CD8-positive, alpha-beta memory T cell (primary cell): ENCODE data around the gene EXOC4. TPM values are rescaled to one million over a fixed set of nuclear protein-coding genes. Genes with fewer than 3 reads are reported as not detected.

Source experiments
- CTCF ChIA-PET: fragments of 350-600 bp; sonication (Branson Sonifier 250); formaldehyde crosslinking; loops from one replicate; lab custom pipeline; 2021; ENCODE audit warnings: antibody characterized with exemption; lab: Charles Lee
- POLR2A ChIA-PET: fragments of 350-600 bp; sonication (Branson Sonifier 250); formaldehyde crosslinking; loops from one replicate; lab custom pipeline; 2021; ENCODE audit warnings: antibody characterized with exemption; lab: Charles Lee
- DNase-seq, 5 donors: peaks; one replicate each; pipeline versions ENCODE4 v3.0.0 to v3.0.0-alpha.2; 2020 to 2022; ENCODE audit warnings: mixed read lengths in 1 of 5
- H3K27ac ChIP-seq: one replicate; pipeline ENCODE4 v1.7.0; 2013; ENCODE audit warnings: low read depth, mild to moderate bottlenecking, low read length, moderate library complexity
- H3K27me3 ChIP-seq: 2 replicates; pipeline ENCODE4 v1.7.0; 2013; ENCODE audit warnings: low read length, mild to moderate bottlenecking; ENCODE audit not compliant: insufficient read depth, poor library complexity, severe bottlenecking
- H3K36me3 ChIP-seq: 2 replicates; pipeline ENCODE4 v1.7.0; 2013; ENCODE audit warnings: mild to moderate bottlenecking, low read length, moderate library complexity; ENCODE audit not compliant: insufficient read depth
- H3K4me1 ChIP-seq: 2 replicates; pipeline ENCODE4 v1.7.0; 2013; ENCODE audit warnings: mild to moderate bottlenecking, low read length, moderate library complexity; ENCODE audit not compliant: insufficient read depth
- H3K4me3 ChIP-seq: 2 replicates; pipeline ENCODE4 v1.7.0; 2013; ENCODE audit warnings: mild to moderate bottlenecking, low read length
- H3K9me3 ChIP-seq: 2 replicates; pipeline ENCODE4 v1.7.0; 2013; ENCODE audit warnings: mild to moderate bottlenecking, low read length
- H3K27ac Mint-ChIP-seq, 8 donors: one replicate each; pipeline ENCODE4 v1.8.0; 2020 to 2021; ENCODE audit warnings: mixed read lengths in 8 of 8, mild to moderate bottlenecking in 6 of 8, inconsistent platforms in 3 of 8, moderate library complexity in 3 of 8
- H3K27me3 Mint-ChIP-seq, 2 donors: one replicate each; pipeline ENCODE4 v1.8.0; 2020 to 2021; ENCODE audit warnings: mixed read lengths in 2 of 2, mild to moderate bottlenecking in 1 of 2, moderate library complexity in 1 of 2
- H3K36me3 Mint-ChIP-seq, 3 donors: one replicate each; pipeline ENCODE4 v1.8.0; 2020 to 2021; ENCODE audit warnings: mixed read lengths in 3 of 3, inconsistent platforms in 1 of 3, mild to moderate bottlenecking in 1 of 3
- H3K4me1 Mint-ChIP-seq, 3 donors: one replicate each; pipeline ENCODE4 v1.8.0; 2020 to 2021; ENCODE audit warnings: mixed read lengths in 3 of 3, inconsistent platforms in 1 of 3, mild to moderate bottlenecking in 1 of 3
- H3K4me3 Mint-ChIP-seq, 7 donors: one replicate each; pipeline ENCODE4 v1.8.0; 2020 to 2021; ENCODE audit warnings: mixed read lengths in 7 of 7, mild to moderate bottlenecking in 6 of 7, moderate library complexity in 4 of 7, inconsistent platforms in 2 of 7
- H3K9me3 Mint-ChIP-seq, 5 donors: one replicate each; pipeline ENCODE4 v1.8.0; 2020 to 2022; ENCODE audit warnings: mixed read lengths in 5 of 5, mild to moderate bottlenecking in 3 of 5, moderate library complexity in 2 of 5, inconsistent platforms in 1 of 5
- polyA plus RNA-seq: library from polyadenylated mRNA; unstranded; fragments of 300-500 nt; fragmentation: Illumina TruSeq; gene quantifications from one replicate; pipeline ENCODE4 v1.2.3, GENCODE V29; 2021
- total RNA-seq, 2 experiments: library from RNA; stranded (reverse); gene quantifications; one replicate each; pipeline ENCODE4 v1.2.3, GENCODE V29; 2021

The EXOC4 gene
- total and polyA plus RNA-seq, 3 experiments from 2014 or later: 34.5 to 53.2 (median 50.3) TPM

- no peaks in the 10 kb centered on the region for H3K36me3 ChIP-seq
- no peak overlapping the region for H3K27ac ChIP-seq
- no peak overlapping the region for H3K4me3 ChIP-seq
- H3K4me1 ChIP-seq: no peaks in the 10 kb centered on the region
- peak in 1 of 5 donors; percentile 1 for DNase-seq
- Mint-ChIP-seq H3K36me3 (peaks cover 24 to 44% (median 28%) of the 10 kb centered on the region in 3 donors), H3K27me3 (no peaks in the 10 kb centered on the region), H3K27ac (peak overlapping the region in 3 of 8 donors; percentile 25 to 89 (median 46)), H3K9me3 (no peaks in the 10 kb centered on the region), H3K4me3 (no peak overlapping the region), H3K4me1 (no peaks in the 10 kb centered on the region)
- POLR2A ChIA-PET: no interaction called here
- CTCF ChIA-PET: no interaction called here
- no peaks in the 10 kb centered on the region for H3K9me3 ChIP-seq
- no peaks in the 10 kb centered on the region for H3K27me3 ChIP-seq
These were observed 571.3 kb downstream of the EXOC4 start for GRCh38 chr7:133824132-133824531.

GRCh38 chr7:133827707-133828623, 575.1 kb downstream of the EXOC4 start:
- Histone ChIP-seq H3K27ac (no peak overlapping the region), H3K27me3 (no peaks in the 10 kb centered on the region), H3K36me3 (no peaks in the 10 kb centered on the region), H3K4me3 (no peak overlapping the region), H3K4me1 (no peaks in the 10 kb centered on the region), H3K9me3 (no peaks in the 10 kb centered on the region)
- Mint-ChIP-seq H3K9me3 (peaks cover 10 to 15% (median 13%) of the 10 kb centered on the region in 5 donors), H3K36me3 (peaks cover 20 to 35% (median 22%) of the 10 kb centered on the region in 3 donors), H3K4me1 (no peaks in the 10 kb centered on the region), H3K27ac (no peak overlapping the region), H3K4me3 (no peak overlapping the region), H3K27me3 (no peaks in the 10 kb centered on the region)
- ChIA-PET POLR2A (no interaction called here), CTCF (no interaction called here)
- no peak for DNase-seq

- Mint-ChIP-seq H3K9me3 (peaks cover 10 to 15% (median 13%) of the 10 kb centered on the region in 5 donors), H3K36me3 (peaks cover 16 to 31% (median 24%) of the 10 kb centered on the region in 3 donors), H3K27me3 (no peaks in the 10 kb centered on the region), H3K4me1 (no peaks in the 10 kb centered on the region), H3K4me3 (no peak overlapping the region), H3K27ac (no peak overlapping the region)
- ChIA-PET CTCF (no interaction called here), POLR2A (no interaction called here)
- no peak for DNase-seq
- no peaks in the 10 kb centered on the region for H3K27me3 ChIP-seq
- no peaks in the 10 kb centered on the region for H3K4me1 ChIP-seq
- no peak overlapping the region for H3K27ac ChIP-seq
- H3K9me3 ChIP-seq: no peaks in the 10 kb centered on the region
- H3K4me3 ChIP-seq: no peak overlapping the region
- H3K36me3 ChIP-seq: no peaks in the 10 kb centered on the region
These were observed 576.0 kb downstream of the EXOC4 start for GRCh38 chr7:133828906-133829305.

GRCh38 chr7:133829336-133829897, 576.5 kb downstream of the EXOC4 start:
- Mint-ChIP-seq H3K27ac (no peak overlapping the region), H3K4me1 (no peaks in the 10 kb centered on the region), H3K9me3 (peaks cover 10 to 15% (median 13%) of the 10 kb centered on the region in 5 donors), H3K4me3 (no peak overlapping the region), H3K36me3 (peaks cover 13 to 28% (median 20%) of the 10 kb centered on the region in 3 donors), H3K27me3 (no peaks in the 10 kb centered on the region)
- CTCF ChIA-PET: no interaction called here
- POLR2A ChIA-PET: no interaction called here
- no peaks in the 10 kb centered on the region for H3K27me3 ChIP-seq
- H3K36me3 ChIP-seq: no peaks in the 10 kb centered on the region
- DNase-seq: no peak
- no peak overlapping the region for H3K27ac ChIP-seq
- H3K4me3 ChIP-seq: no peak overlapping the region
- no peaks in the 10 kb centered on the region for H3K9me3 ChIP-seq
- no peaks in the 10 kb centered on the region for H3K4me1 ChIP-seq

- no peaks in the 10 kb centered on the region for H3K27me3 Mint-ChIP-seq
These were observed 577.2 kb downstream of the EXOC4 start for GRCh38 chr7:133830081-133830480.

GRCh38 chr7:133836666-133837065, 583.8 kb downstream of the EXOC4 start:
- no peak for DNase-seq
- ChIA-PET CTCF (no interaction called here), POLR2A (no interaction called here)
- Mint-ChIP-seq H3K36me3 (peaks cover 11 to 28% (median 16%) of the 10 kb centered on the region in 3 donors), H3K4me1 (peaks cover 0 to 6% (median 0%) of the 10 kb centered on the region in 3 donors), H3K27ac (no peak overlapping the region), H3K9me3 (peaks cover 7 to 11% (median 9%) of the 10 kb centered on the region in 5 donors), H3K4me3 (no peak overlapping the region), H3K27me3 (no peaks in the 10 kb centered on the region)
- Histone ChIP-seq H3K4me3 (no peak overlapping the region), H3K27me3 (no peaks in the 10 kb centered on the region), H3K27ac (no peak overlapping the region), H3K9me3 (no peaks in the 10 kb centered on the region), H3K36me3 (no peaks in the 10 kb centered on the region), H3K4me1 (no peaks in the 10 kb centered on the region)

More at GRCh38 chr7:133830081-133830480, 577.2 kb downstream of the EXOC4 start:
- no peaks in the 10 kb centered on the region for H3K4me1 Mint-ChIP-seq
- H3K4me3 ChIP-seq: no peak overlapping the region
- DNase-seq: no peak
- H3K4me3 Mint-ChIP-seq: no peak overlapping the region
- H3K27me3 ChIP-seq: no peaks in the 10 kb centered on the region
- CTCF ChIA-PET: no interaction called here
- peaks cover 10 to 15% (median 13%) of the 10 kb centered on the region in 5 donors for H3K9me3 Mint-ChIP-seq
- H3K27ac ChIP-seq: no peak overlapping the region
- POLR2A ChIA-PET: no interaction called here
- no peak overlapping the region for H3K27ac Mint-ChIP-seq
- H3K4me1 ChIP-seq: no peaks in the 10 kb centered on the region
- H3K9me3 ChIP-seq: no peaks in the 10 kb centered on the region
- no peaks in the 10 kb centered on the region for H3K36me3 ChIP-seq
- H3K36me3 Mint-ChIP-seq: peaks cover 17 to 28% (median 20%) of the 10 kb centered on the region in 3 donors

GRCh38 chr7:133837224-133837623, 584.3 kb downstream of the EXOC4 start:
- ChIA-PET CTCF (no interaction called here), POLR2A (no interaction called here)
- Mint-ChIP-seq H3K4me1 (peaks cover 0 to 6% (median 0%) of the 10 kb centered on the region in 3 donors), H3K27ac (no peak overlapping the region), H3K9me3 (peaks cover 2 to 6% (median 4%) of the 10 kb centered on the region in 5 donors), H3K36me3 (peaks cover 7 to 25% (median 14%) of the 10 kb centered on the region in 3 donors), H3K27me3 (no peaks in the 10 kb centered on the region), H3K4me3 (no peak overlapping the region)
- Histone ChIP-seq H3K4me1 (no peaks in the 10 kb centered on the region), H3K4me3 (no peak overlapping the region), H3K27me3 (no peaks in the 10 kb centered on the region), H3K27ac (no peak overlapping the region), H3K9me3 (no peaks in the 10 kb centered on the region), H3K36me3 (no peaks in the 10 kb centered on the region)
- no peak for DNase-seq

GRCh38 chr7:133839121-133839520, 586.2 kb downstream of the EXOC4 start:
- Histone ChIP-seq H3K4me1 (no peaks in the 10 kb centered on the region), H3K9me3 (no peaks in the 10 kb centered on the region), H3K27ac (no peak overlapping the region), H3K4me3 (no peak overlapping the region), H3K36me3 (no peaks in the 10 kb centered on the region), H3K27me3 (no peaks in the 10 kb centered on the region)
- Mint-ChIP-seq H3K36me3 (peaks cover 1 to 20% (median 12%) of the 10 kb centered on the region in 3 donors), H3K27ac (no peak overlapping the region), H3K4me3 (no peak overlapping the region), H3K27me3 (no peaks in the 10 kb centered on the region), H3K9me3 (peaks cover 0 to 3% (median 0%) of the 10 kb centered on the region in 5 donors), H3K4me1 (peaks cover 0 to 6% (median 1%) of the 10 kb centered on the region in 3 donors)
- no peak for DNase-seq
- ChIA-PET POLR2A (no interaction called here), CTCF (no interaction called here)
